ENCODE results near the gene ZNF587. TPM values are rescaled to one million over a fixed set of nuclear protein-coding genes. Genes with fewer than 3 reads are reported as not detected.

ZNF587 gene
- total RNA-seq, 4 donors from 2014 or later, result 9.3 to 47.5 (median 17.6) TPM

DNA sequence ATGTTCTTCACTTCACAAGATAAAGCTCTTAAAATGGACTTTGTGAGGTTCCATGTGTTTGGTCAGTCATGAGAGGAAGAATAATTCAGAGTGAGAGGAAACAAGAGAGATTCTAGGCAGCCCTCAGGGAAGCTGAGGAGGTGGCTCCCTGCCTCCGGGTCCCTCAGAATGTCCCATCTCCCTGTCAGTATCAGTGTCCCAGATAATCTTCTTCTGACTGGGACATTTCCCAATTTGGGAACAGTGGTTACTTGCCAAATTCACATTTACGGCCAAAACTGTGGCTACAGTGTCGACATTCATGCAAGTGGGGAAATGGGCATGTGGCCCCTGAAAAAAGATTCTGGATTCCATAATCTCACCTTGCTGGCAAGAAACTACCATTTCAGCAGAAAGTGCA lies 57.7 kb downstream of the ZNF587 start:
- H3K9me3 ChIP-seq, result peaks cover 0 to 74% (median 0%) of the 10 kb centered on the region in 3 donors
- no peak overlapping the region for H3K27ac ChIP-seq
- TF ChIP-seq POLR2A (IDR thresholded peaks at IDR 0.05) (no peak), POLR2AphosphoS5 (IDR thresholded peaks at IDR 0.05) (no peak), EP300 (IDR thresholded peaks at IDR 0.05) (no peak)
- TF ChIP-seq, protein P1, sequence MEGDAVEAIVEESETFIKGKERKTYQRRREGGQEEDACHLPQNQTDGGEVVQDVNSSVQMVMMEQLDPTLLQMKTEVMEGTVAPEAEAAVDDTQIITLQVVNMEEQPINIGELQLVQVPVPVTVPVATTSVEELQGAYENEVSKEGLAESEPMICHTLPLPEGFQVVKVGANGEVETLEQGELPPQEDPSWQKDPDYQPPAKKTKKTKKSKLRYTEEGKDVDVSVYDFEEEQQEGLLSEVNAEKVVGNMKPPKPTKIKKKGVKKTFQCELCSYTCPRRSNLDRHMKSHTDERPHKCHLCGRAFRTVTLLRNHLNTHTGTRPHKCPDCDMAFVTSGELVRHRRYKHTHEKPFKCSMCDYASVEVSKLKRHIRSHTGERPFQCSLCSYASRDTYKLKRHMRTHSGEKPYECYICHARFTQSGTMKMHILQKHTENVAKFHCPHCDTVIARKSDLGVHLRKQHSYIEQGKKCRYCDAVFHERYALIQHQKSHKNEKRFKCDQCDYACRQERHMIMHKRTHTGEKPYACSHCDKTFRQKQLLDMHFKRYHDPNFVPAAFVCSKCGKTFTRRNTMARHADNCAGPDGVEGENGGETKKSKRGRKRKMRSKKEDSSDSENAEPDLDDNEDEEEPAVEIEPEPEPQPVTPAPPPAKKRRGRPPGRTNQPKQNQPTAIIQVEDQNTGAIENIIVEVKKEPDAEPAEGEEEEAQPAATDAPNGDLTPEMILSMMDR (IDR thresholded peaks at IDR 0.05), result no peak
- ATAC-seq, result no peak
- peaks cover 0 to 9% (median 0%) of the 10 kb centered on the region in 3 donors for H3K4me1 ChIP-seq
- WGBS, 2 donors (ENCODE audit: low coverage in 1 of 2), result 93 to 100% methylated on average over 1 to 3 of the region's 3 CpGs
- H3K4me3 ChIP-seq, result no peak overlapping the region
- H3K36me3 ChIP-seq, result peaks cover 0 to 61% of the 10 kb centered on the region in 2 donors
- H3K27me3 ChIP-seq, result no peaks in the 10 kb centered on the region

DNA sequence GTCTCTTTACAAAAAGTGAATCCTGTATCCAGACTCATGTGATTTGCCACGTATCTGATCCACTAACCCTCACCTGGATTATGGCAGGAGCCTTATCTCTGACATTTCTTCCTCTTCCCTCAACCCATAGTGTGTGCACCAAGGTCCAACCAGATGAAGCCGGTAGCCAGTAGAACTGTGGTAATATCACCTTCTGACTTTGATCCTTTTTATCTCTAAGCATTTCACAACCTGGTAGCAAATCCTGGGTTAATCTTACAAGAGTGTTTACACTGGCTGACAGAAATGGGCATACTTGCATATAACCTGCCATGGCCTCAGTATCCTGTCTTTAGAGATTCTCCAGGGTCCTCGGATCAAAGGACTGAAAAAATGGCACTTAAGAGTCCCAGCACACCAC lies 64.9 kb downstream of the ZNF587 start:
- H3K9me3 ChIP-seq, result peaks cover 0 to 35% (median 0%) of the 10 kb centered on the region in 3 donors
- no peak overlapping the region for H3K4me3 ChIP-seq
- peaks cover 0 to 17% (median 9%) of the 10 kb centered on the region in 3 donors for H3K4me1 ChIP-seq
- ATAC-seq, result no peak
- H3K36me3 ChIP-seq, result peaks cover 0 to 55% of the 10 kb centered on the region in 2 donors
- TF ChIP-seq EP300 (IDR thresholded peaks at IDR 0.05), result no peak
- TF ChIP-seq, protein P1 (IDR thresholded peaks at IDR 0.05), result no peak
- no peak for TF ChIP-seq POLR2A (IDR thresholded peaks at IDR 0.05)
- no peak for TF ChIP-seq POLR2AphosphoS5 (IDR thresholded peaks at IDR 0.05)
- no peaks in the 10 kb centered on the region for H3K27me3 ChIP-seq
- WGBS, 2 donors (ENCODE audit: low coverage in 1 of 2), result 81 to 93% methylated on average over 2 to 3 of the region's 3 CpGs
- H3K27ac ChIP-seq, result no peak overlapping the region

Other genes starting within 250 kb of the ZNF587 start
- 1 to 10 TPM; 1.4 to 6.3 (median 4.0) TPM for gene ZNF530, start 250.0 kb upstream of the ZNF587 start, total RNA-seq
- gene ZNF134, start 235.6 kb upstream of the ZNF587 start, total RNA-seq, result 10 to 100 TPM; 23.4 to 33.1 (median 28.6) TPM
- 10 to 100 TPM in 3 of 4 donors, 1 to 10 TPM in 1; 8.3 to 16.8 (median 15.3) TPM for gene ZNF211, start 216.7 kb upstream of the ZNF587 start, total RNA-seq
- gene ZSCAN4, start 180.9 kb upstream of the ZNF587 start, total RNA-seq, result not detected
- gene ZNF551, start 167.9 kb upstream of the ZNF587 start, total RNA-seq, result 1 to 10 TPM; 4.4 to 7.3 (median 6.7) TPM
- 10 to 100 TPM in 1 of 4 donors, 1 to 10 TPM in 3; 3.8 to 12.6 (median 9.0) TPM for gene ZNF154, start 140.7 kb upstream of the ZNF587 start, total RNA-seq
- gene ZNF671, start 122.2 kb upstream of the ZNF587 start, total RNA-seq, result 10 to 100 TPM in 3 of 4 donors, 1 to 10 TPM in 1; 8.8 to 16.8 (median 11.7) TPM
- 10 to 100 TPM; 12.1 to 14.9 (median 13.3) TPM for gene ZNF776, start 103.0 kb upstream of the ZNF587 start, total RNA-seq
- gene ZNF586, start 80.2 kb upstream of the ZNF587 start, total RNA-seq, result 10 to 100 TPM; 12.8 to 20.7 (median 17.1) TPM
- gene ZNF552, start 34.9 kb upstream of the ZNF587 start, total RNA-seq, result 1 to 10 TPM; 2.7 to 8.7 (median 4.5) TPM
- 10 to 100 TPM in 2 of 4 donors, 1 to 10 TPM in 2; 7.6 to 14.5 (median 10.7) TPM for gene ZNF587B, start 19.6 kb upstream of the ZNF587 start, total RNA-seq
- 10 to 100 TPM in 2 of 4 donors, 1 to 10 TPM in 2; 4.9 to 13.5 (median 9.6) TPM for gene ZNF814, start 39.2 kb downstream of the ZNF587 start, total RNA-seq
- 10 to 100 TPM; 13.9 to 29.3 (median 16.0) TPM for gene ZNF417, start 66.7 kb downstream of the ZNF587 start, total RNA-seq
- gene ZNF418, start 85.5 kb downstream of the ZNF587 start, total RNA-seq, result 10 to 100 TPM; 10.4 to 28.5 (median 13.9) TPM
- 1 to 10 TPM; 4.2 to 8.6 (median 5.2) TPM for gene ZNF256, start 97.8 kb downstream of the ZNF587 start, total RNA-seq
- gene C19orf18, start 124.7 kb downstream of the ZNF587 start, total RNA-seq, result 1 to 10 TPM in 1 of 4 donors, not detected in 3; 4.8 TPM
- gene ZNF606, start 153.0 kb downstream of the ZNF587 start, total RNA-seq, result 10 to 100 TPM in 3 of 4 donors, 1 to 10 TPM in 1; 6.0 to 49.0 (median 18.8) TPM
- gene ZSCAN1, start 184.2 kb downstream of the ZNF587 start, total RNA-seq, result not detected
- gene ZNF135, start 209.4 kb downstream of the ZNF587 start, total RNA-seq, result 1 to 10 TPM; 5.8 to 9.0 (median 7.5) TPM
- 100 to 1,000 TPM in 3 of 4 donors, 10 to 100 TPM in 1; 82.4 to 144 (median 123) TPM for gene ZSCAN18, start 248.4 kb downstream of the ZNF587 start, total RNA-seq

All from gastroesophageal sphincter (tissue), 4 donors.